ENCODE results near the gene TRAK1.
A peak's percentile ranks its signal among the peaks of the same experiment; 100 is the strongest.

Gene TRAK1

GRCh38 chr3:42190701-42191442 is 99.7 kb downstream of the TRAK1 start:
- H3K27ac ChIP-seq (ENCODE audit: low read length, poor library complexity, severe bottlenecking), result no peak overlapping the region
- H3K18ac ChIP-seq (ENCODE audit: low read depth in 1 of 2, low read length in 2 of 2), result no peak overlapping the region
- H4K8ac ChIP-seq (ENCODE audit: low read length), result no peak overlapping the region
- peaks cover 45 to 81% of the 10 kb centered on the region in 2 experiments for H3K36me3 ChIP-seq (ENCODE audit: control insufficient read depth in 1 of 2, insufficient read depth in 2 of 2, low read depth in 1 of 2, low read length in 2 of 2)
- H3K14ac ChIP-seq (ENCODE audit: low read length in 2 of 2), result no peak overlapping the region
- no peak overlapping the region for H2BK5ac ChIP-seq (ENCODE audit: low read depth, low read length, poor library complexity, severe bottlenecking)
- H3K9ac ChIP-seq (ENCODE audit: low read length), result no peak overlapping the region
- peaks cover 25% of the 10 kb centered on the region for H3K79me1 ChIP-seq (replicated peaks; ENCODE audit: low read length, poor library complexity, severe bottlenecking)
- DNase-seq, result peak; percentile 63
- WGBS, result 59% methylated on average over 11 of the region's 11 CpGs
- no peak overlapping the region for H4K91ac ChIP-seq (ENCODE audit: low read length)
- no peak overlapping the region for H3K4me3 ChIP-seq (ENCODE audit: insufficient read depth in 1 of 2, low read depth in 1 of 2, low read length in 2 of 2)
- H2AFZ ChIP-seq (ENCODE audit: low read depth, low read length), result no peak overlapping the region
- H3K27me3 ChIP-seq (ENCODE audit: control insufficient read depth in 1 of 2, insufficient read depth in 1 of 2, low read length in 2 of 2), result no peaks in the 10 kb centered on the region
- H3K9me3 ChIP-seq (ENCODE audit: control insufficient read depth, low read length), result no peaks in the 10 kb centered on the region
- H3K4me2 ChIP-seq (ENCODE audit: low read length, poor library complexity, severe bottlenecking), result no peak overlapping the region
- no peak overlapping the region for H3K4ac ChIP-seq (ENCODE audit: low read depth in 1 of 2, low read length in 2 of 2)
- H2BK15ac ChIP-seq (ENCODE audit: low read depth, poor library complexity, severe bottlenecking), result no peak overlapping the region
- H2AK5ac ChIP-seq (ENCODE audit: low read length, severe bottlenecking), result no peak overlapping the region
- H2BK12ac ChIP-seq (ENCODE audit: low read length in 2 of 2), result peak overlapping the region in 1 of 2 experiments; percentile 23
- no peak overlapping the region for H3K23ac ChIP-seq (ENCODE audit: low read length in 2 of 2)
- peaks cover 4% of the 10 kb centered on the region for H3K4me1 ChIP-seq (ENCODE audit: control insufficient read depth, insufficient read depth, low read depth, low read length)
- H2BK120ac ChIP-seq (ENCODE audit: low read depth, low read length), result no peak overlapping the region

GRCh38 chr3:42191443-42191747 is 100.2 kb downstream of the TRAK1 start:
- no peak for DNase-seq
- Histone ChIP-seq H2BK12ac (ENCODE audit: low read length in 2 of 2) (peak overlapping the region in 1 of 2 experiments; percentile 23), H3K18ac (ENCODE audit: low read depth in 1 of 2, low read length in 2 of 2) (no peak overlapping the region), H3K4me2 (ENCODE audit: low read length, poor library complexity, severe bottlenecking) (no peak overlapping the region), H3K36me3 (ENCODE audit: control insufficient read depth in 1 of 2, insufficient read depth in 2 of 2, low read depth in 1 of 2, low read length in 2 of 2) (peaks cover 44 to 83% of the 10 kb centered on the region in 2 experiments), H3K14ac (ENCODE audit: low read length in 2 of 2) (no peak overlapping the region), H3K4me1 (ENCODE audit: control insufficient read depth, insufficient read depth, low read depth, low read length) (peaks cover 4% of the 10 kb centered on the region), H4K8ac (ENCODE audit: low read length) (no peak overlapping the region), H2BK15ac (ENCODE audit: low read depth, poor library complexity, severe bottlenecking) (no peak overlapping the region), H3K4me3 (ENCODE audit: insufficient read depth in 1 of 2, low read depth in 1 of 2, low read length in 2 of 2) (no peak overlapping the region), H4K91ac (ENCODE audit: low read length) (no peak overlapping the region), H2AK5ac (ENCODE audit: low read length, severe bottlenecking) (no peak overlapping the region), H3K27ac (ENCODE audit: low read length, poor library complexity, severe bottlenecking) (no peak overlapping the region), H3K27me3 (ENCODE audit: control insufficient read depth in 1 of 2, insufficient read depth in 1 of 2, low read length in 2 of 2) (no peaks in the 10 kb centered on the region), H2BK5ac (ENCODE audit: low read depth, low read length, poor library complexity, severe bottlenecking) (no peak overlapping the region), H2AFZ (ENCODE audit: low read depth, low read length) (no peak overlapping the region), H3K23ac (ENCODE audit: low read length in 2 of 2) (no peak overlapping the region), H3K4ac (ENCODE audit: low read depth in 1 of 2, low read length in 2 of 2) (no peak overlapping the region), H3K9ac (ENCODE audit: low read length) (no peak overlapping the region), H3K79me1 (replicated peaks; ENCODE audit: low read length, poor library complexity, severe bottlenecking) (peaks cover 25% of the 10 kb centered on the region), H3K9me3 (ENCODE audit: control insufficient read depth, low read length) (no peaks in the 10 kb centered on the region), H2BK120ac (ENCODE audit: low read depth, low read length) (no peak overlapping the region)
- WGBS, result 83% methylated on average over 3 of the region's 4 CpGs

GRCh38 chr3:42192334-42193200 is 101.4 kb downstream of the TRAK1 start:
- Histone ChIP-seq H3K18ac (ENCODE audit: low read depth in 1 of 2, low read length in 2 of 2) (no peak overlapping the region), H4K91ac (ENCODE audit: low read length) (no peak overlapping the region), H2AFZ (ENCODE audit: low read depth, low read length) (no peak overlapping the region), H3K14ac (ENCODE audit: low read length in 2 of 2) (no peak overlapping the region), H2BK12ac (ENCODE audit: low read length in 2 of 2) (no peak overlapping the region), H3K27ac (ENCODE audit: low read length, poor library complexity, severe bottlenecking) (no peak overlapping the region), H3K9me3 (ENCODE audit: control insufficient read depth, low read length) (no peaks in the 10 kb centered on the region), H3K4me2 (ENCODE audit: low read length, poor library complexity, severe bottlenecking) (no peak overlapping the region), H2BK5ac (ENCODE audit: low read depth, low read length, poor library complexity, severe bottlenecking) (no peak overlapping the region), H3K79me1 (replicated peaks; ENCODE audit: low read length, poor library complexity, severe bottlenecking) (peaks cover 23% of the 10 kb centered on the region), H3K4me1 (ENCODE audit: control insufficient read depth, insufficient read depth, low read depth, low read length) (peaks cover 4% of the 10 kb centered on the region), H2AK5ac (ENCODE audit: low read length, severe bottlenecking) (no peak overlapping the region), H3K9ac (ENCODE audit: low read length) (no peak overlapping the region), H3K36me3 (ENCODE audit: control insufficient read depth in 1 of 2, insufficient read depth in 2 of 2, low read depth in 1 of 2, low read length in 2 of 2) (peaks cover 43 to 85% of the 10 kb centered on the region in 2 experiments), H2BK15ac (ENCODE audit: low read depth, poor library complexity, severe bottlenecking) (no peak overlapping the region), H4K8ac (ENCODE audit: low read length) (no peak overlapping the region), H2BK120ac (ENCODE audit: low read depth, low read length) (no peak overlapping the region), H3K27me3 (ENCODE audit: control insufficient read depth in 1 of 2, insufficient read depth in 1 of 2, low read length in 2 of 2) (no peaks in the 10 kb centered on the region), H3K23ac (ENCODE audit: low read length in 2 of 2) (no peak overlapping the region), H3K4me3 (ENCODE audit: insufficient read depth in 1 of 2, low read depth in 1 of 2, low read length in 2 of 2) (no peak overlapping the region), H3K4ac (ENCODE audit: low read depth in 1 of 2, low read length in 2 of 2) (no peak overlapping the region)
- DNase-seq, result peak; percentile 50
- WGBS, result 96% methylated on average over 7 of the region's 8 CpGs

- 96% methylated on average over 7 of the region's 7 CpGs for WGBS
- Histone ChIP-seq H2BK15ac (ENCODE audit: low read depth, poor library complexity, severe bottlenecking) (no peak overlapping the region), H2BK120ac (ENCODE audit: low read depth, low read length) (no peak overlapping the region), H3K27ac (ENCODE audit: low read length, poor library complexity, severe bottlenecking) (no peak overlapping the region), H3K18ac (ENCODE audit: low read depth in 1 of 2, low read length in 2 of 2) (no peak overlapping the region), H3K9ac (ENCODE audit: low read length) (no peak overlapping the region), H3K9me3 (ENCODE audit: control insufficient read depth, low read length) (no peaks in the 10 kb centered on the region), H2AFZ (ENCODE audit: low read depth, low read length) (no peak overlapping the region), H3K36me3 (ENCODE audit: control insufficient read depth in 1 of 2, insufficient read depth in 2 of 2, low read depth in 1 of 2, low read length in 2 of 2) (peaks cover 47 to 88% of the 10 kb centered on the region in 2 experiments), H2AK5ac (ENCODE audit: low read length, severe bottlenecking) (no peak overlapping the region), H3K27me3 (ENCODE audit: control insufficient read depth in 1 of 2, insufficient read depth in 1 of 2, low read length in 2 of 2) (no peaks in the 10 kb centered on the region), H4K8ac (ENCODE audit: low read length) (no peak overlapping the region), H3K4ac (ENCODE audit: low read depth in 1 of 2, low read length in 2 of 2) (no peak overlapping the region), H3K23ac (ENCODE audit: low read length in 2 of 2) (no peak overlapping the region), H3K4me3 (ENCODE audit: insufficient read depth in 1 of 2, low read depth in 1 of 2, low read length in 2 of 2) (no peak overlapping the region), H4K91ac (ENCODE audit: low read length) (no peak overlapping the region), H3K4me2 (ENCODE audit: low read length, poor library complexity, severe bottlenecking) (no peak overlapping the region), H2BK12ac (ENCODE audit: low read length in 2 of 2) (no peak overlapping the region), H3K79me1 (replicated peaks; ENCODE audit: low read length, poor library complexity, severe bottlenecking) (peaks cover 11% of the 10 kb centered on the region), H3K14ac (ENCODE audit: low read length in 2 of 2) (no peak overlapping the region), H2BK5ac (ENCODE audit: low read depth, low read length, poor library complexity, severe bottlenecking) (no peak overlapping the region), H3K4me1 (ENCODE audit: control insufficient read depth, insufficient read depth, low read depth, low read length) (peaks cover 1% of the 10 kb centered on the region)
- no peak for DNase-seq
Measured at GRCh38 chr3:42194943-42195510, 103.9 kb downstream of the TRAK1 start.
